ENCODE data around the gene CD79A.

The CD79A gene

GRCh38 chr19:41906916-41907680, 30.0 kb downstream of the CD79A start:
- TF ChIP-seq, protein P1, sequence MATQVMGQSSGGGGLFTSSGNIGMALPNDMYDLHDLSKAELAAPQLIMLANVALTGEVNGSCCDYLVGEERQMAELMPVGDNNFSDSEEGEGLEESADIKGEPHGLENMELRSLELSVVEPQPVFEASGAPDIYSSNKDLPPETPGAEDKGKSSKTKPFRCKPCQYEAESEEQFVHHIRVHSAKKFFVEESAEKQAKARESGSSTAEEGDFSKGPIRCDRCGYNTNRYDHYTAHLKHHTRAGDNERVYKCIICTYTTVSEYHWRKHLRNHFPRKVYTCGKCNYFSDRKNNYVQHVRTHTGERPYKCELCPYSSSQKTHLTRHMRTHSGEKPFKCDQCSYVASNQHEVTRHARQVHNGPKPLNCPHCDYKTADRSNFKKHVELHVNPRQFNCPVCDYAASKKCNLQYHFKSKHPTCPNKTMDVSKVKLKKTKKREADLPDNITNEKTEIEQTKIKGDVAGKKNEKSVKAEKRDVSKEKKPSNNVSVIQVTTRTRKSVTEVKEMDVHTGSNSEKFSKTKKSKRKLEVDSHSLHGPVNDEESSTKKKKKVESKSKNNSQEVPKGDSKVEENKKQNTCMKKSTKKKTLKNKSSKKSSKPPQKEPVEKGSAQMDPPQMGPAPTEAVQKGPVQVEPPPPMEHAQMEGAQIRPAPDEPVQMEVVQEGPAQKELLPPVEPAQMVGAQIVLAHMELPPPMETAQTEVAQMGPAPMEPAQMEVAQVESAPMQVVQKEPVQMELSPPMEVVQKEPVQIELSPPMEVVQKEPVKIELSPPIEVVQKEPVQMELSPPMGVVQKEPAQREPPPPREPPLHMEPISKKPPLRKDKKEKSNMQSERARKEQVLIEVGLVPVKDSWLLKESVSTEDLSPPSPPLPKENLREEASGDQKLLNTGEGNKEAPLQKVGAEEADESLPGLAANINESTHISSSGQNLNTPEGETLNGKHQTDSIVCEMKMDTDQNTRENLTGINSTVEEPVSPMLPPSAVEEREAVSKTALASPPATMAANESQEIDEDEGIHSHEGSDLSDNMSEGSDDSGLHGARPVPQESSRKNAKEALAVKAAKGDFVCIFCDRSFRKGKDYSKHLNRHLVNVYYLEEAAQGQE (IDR thresholded peaks at IDR 0.05; ENCODE audit: insufficient read depth in 1 of 2, low read depth in 2 of 2, low read length in 2 of 2): no peak
- TF ChIP-seq POLR2AphosphoS5 (IDR thresholded peaks at IDR 0.05; ENCODE audit: low read depth, low read length) (no peak; the same call in 1 of the 2 replicates), SIN3A (IDR thresholded peaks at IDR 0.05; ENCODE audit: borderline replicate concordance, insufficient read depth, low read length) (no peak), FOXP2 (optimal IDR thresholded peaks at IDR 0.05; ENCODE audit: borderline replicate concordance, extremely low read depth, extremely low read length, insufficient read depth) (no peak), TAF1 (IDR thresholded peaks at IDR 0.05; ENCODE audit: borderline replicate concordance, insufficient read depth, low read length) (no peak)

DNA sequence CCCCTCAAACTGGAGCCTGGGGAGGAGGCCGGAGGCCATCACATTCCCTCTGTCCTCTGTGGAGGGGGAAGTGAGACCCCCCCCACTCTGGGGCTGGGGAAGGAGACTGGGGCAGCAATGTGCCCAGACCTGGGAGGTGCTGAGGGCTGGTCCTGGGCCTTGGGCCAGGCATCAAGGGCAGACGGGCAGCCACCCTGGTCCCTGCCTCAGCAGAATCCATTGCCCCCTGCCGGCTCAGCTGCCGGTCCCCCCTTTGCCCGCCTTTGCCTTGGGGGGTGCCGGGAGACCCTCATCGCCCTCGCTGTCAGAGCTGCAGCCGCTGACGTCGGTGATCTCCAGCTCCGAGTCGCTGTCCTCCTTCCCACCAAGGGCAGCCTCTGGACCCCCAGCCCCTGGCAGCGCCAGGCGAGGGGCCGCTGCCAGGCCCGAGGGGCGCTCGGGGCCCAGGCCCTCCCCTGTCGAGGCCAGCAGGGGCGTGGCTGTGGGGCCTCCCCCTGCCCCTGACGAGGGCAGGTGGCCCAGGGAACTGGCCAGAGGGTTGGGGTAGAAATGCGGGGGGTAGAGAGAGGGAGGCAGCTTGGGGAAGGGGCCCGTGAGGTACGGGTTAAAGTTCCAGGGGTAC, 31.0 kb downstream of the CD79A start:
- TF ChIP-seq, protein P1 (IDR thresholded peaks at IDR 0.05; ENCODE audit: insufficient read depth in 1 of 2, low read depth in 2 of 2, low read length in 2 of 2): no peak
- no peak for TF ChIP-seq POLR2AphosphoS5 (IDR thresholded peaks at IDR 0.05; ENCODE audit: low read depth, low read length)
- no peak for TF ChIP-seq FOXP2 (optimal IDR thresholded peaks at IDR 0.05; ENCODE audit: borderline replicate concordance, extremely low read depth, extremely low read length, insufficient read depth)

GRCh38 chr19:41908724-41909464, 31.8 kb downstream of the CD79A start:
- TF ChIP-seq FOXP2 (optimal IDR thresholded peaks at IDR 0.05; ENCODE audit: borderline replicate concordance, extremely low read depth, extremely low read length, insufficient read depth): no peak
- TF ChIP-seq POLR2AphosphoS5 (IDR thresholded peaks at IDR 0.05; ENCODE audit: low read depth, low read length): no peak
- TF ChIP-seq SIN3A (IDR thresholded peaks at IDR 0.05; ENCODE audit: borderline replicate concordance, insufficient read depth, low read length): no peak
- no peak for TF ChIP-seq TAF1 (IDR thresholded peaks at IDR 0.05; ENCODE audit: borderline replicate concordance, insufficient read depth, low read length)
- TF ChIP-seq, protein P1 (IDR thresholded peaks at IDR 0.05; ENCODE audit: insufficient read depth in 1 of 2, low read depth in 2 of 2, low read length in 2 of 2): no peak

DNA sequence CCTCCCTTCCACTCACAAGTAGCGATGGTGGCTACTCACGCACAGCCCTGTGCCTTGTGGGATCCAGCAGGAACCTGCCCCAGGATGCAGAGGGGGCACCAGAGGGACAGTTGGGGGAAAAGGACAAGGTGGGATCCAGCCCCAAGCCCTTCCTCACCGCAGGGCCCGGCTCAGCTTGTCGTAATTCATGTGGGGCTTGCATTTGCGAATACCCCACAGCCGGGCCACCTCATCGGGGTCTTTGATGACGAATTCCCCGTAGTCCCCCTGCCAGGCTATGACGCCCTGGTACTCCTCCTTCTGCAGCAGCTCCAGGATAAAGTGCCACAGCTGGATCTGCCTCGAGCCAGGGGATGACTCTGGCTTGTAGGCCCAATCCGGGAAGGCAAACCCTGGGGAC, 32.6 kb downstream of the CD79A start:
- TF ChIP-seq SIN3A (IDR thresholded peaks at IDR 0.05; ENCODE audit: borderline replicate concordance, insufficient read depth, low read length) (no peak), FOXP2 (optimal IDR thresholded peaks at IDR 0.05; ENCODE audit: borderline replicate concordance, extremely low read depth, extremely low read length, insufficient read depth) (no peak), TAF1 (IDR thresholded peaks at IDR 0.05; ENCODE audit: borderline replicate concordance, insufficient read depth, low read length) (no peak), POLR2AphosphoS5 (IDR thresholded peaks at IDR 0.05; ENCODE audit: low read depth, low read length) (no peak)
- TF ChIP-seq, protein P1 (IDR thresholded peaks at IDR 0.05; ENCODE audit: insufficient read depth in 1 of 2, low read depth in 2 of 2, low read length in 2 of 2): no peak

Measured in PFSK-1 (cell line).